Nephron (organoid): Measurements from ENCODE around the gene DCTN3.

ENCODE experiments used
- H3K27ac Mint-ChIP-seq, 3 experiments: 2 replicates each; pipeline ENCODE4 v1.8.0; 2020; ENCODE audit warnings: mixed read lengths in 3 of 3, mild to moderate bottlenecking in 2 of 3, moderate library complexity in 1 of 3
- H3K27me3 Mint-ChIP-seq: 2 replicates; pipeline ENCODE4 v1.8.0; 2021; ENCODE audit warnings: low read depth, mild to moderate bottlenecking, moderate library complexity, mixed read lengths
- H3K36me3 Mint-ChIP-seq: 2 replicates; pipeline ENCODE4 v1.8.0; 2020; ENCODE audit warnings: low read depth, mixed read lengths
- H3K4me1 Mint-ChIP-seq: 2 replicates; pipeline ENCODE4 v1.8.0; 2020; ENCODE audit warnings: mixed read lengths
- H3K4me3 Mint-ChIP-seq, 3 experiments: 2 replicates each; pipeline ENCODE4 v1.8.0; 2020; ENCODE audit warnings: mild to moderate bottlenecking in 3 of 3, mixed read lengths in 3 of 3, moderate library complexity in 2 of 3
- H3K9me3 Mint-ChIP-seq: 2 replicates; pipeline ENCODE4 v1.8.0; 2020; ENCODE audit warnings: mixed read lengths
- TF ChIP-seq, protein P1 (sequence below), 3 experiments: fragments of 200-600 bp; sonication (generic); IDR thresholded peaks; one replicate each; pipeline ENCODE4 v1.5.0; 2021; ENCODE audit warnings: antibody characterized with exemption in 3 of 3; ENCODE audit not compliant: unreplicated experiment in 3 of 3

Gene DCTN3

DNA sequence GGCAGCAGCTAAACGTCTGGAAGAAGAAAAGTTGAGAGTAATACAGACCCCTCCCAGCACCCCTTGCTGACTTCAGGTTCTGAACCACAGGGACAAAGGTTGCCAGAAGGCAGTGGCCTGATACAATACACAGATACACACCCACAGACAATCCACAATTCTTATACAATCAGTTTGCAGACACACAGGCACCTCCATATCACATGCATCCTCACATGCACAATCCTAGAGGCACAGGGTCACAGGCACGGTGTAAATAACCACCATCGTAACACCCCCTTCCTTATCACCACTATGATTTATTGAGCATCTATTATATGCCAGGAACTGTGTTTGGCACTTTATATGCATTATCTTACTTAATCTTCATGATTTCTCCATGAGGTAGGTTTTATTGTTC lies 39.0 kb downstream of the DCTN3 start:
- H3K27me3 Mint-ChIP-seq, result peaks cover 53% of the 10 kb centered on the region

DNA sequence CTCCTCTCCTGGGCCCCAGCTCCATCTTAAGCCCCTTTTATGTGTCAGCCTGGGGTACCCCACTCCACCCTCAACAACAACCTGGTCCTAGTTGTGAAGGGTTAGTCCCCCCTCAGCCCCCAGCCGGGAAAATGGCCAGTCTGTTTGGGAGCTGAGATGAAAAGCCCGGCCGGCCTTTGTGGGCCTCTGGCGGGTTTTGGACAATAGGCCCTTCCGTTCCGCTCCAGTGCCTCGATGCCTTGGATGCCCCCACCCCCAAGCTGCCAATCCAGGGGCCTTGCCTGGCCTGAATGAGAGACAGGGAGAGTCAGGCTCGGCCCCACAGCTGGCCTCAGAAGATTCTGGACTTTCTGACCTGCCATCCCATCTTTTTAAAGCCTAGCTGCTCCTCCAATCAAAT lies 39.9 kb downstream of the DCTN3 start:
- H3K4me1 Mint-ChIP-seq, result peaks cover 78% of the 10 kb centered on the region
- TF ChIP-seq, protein P1, sequence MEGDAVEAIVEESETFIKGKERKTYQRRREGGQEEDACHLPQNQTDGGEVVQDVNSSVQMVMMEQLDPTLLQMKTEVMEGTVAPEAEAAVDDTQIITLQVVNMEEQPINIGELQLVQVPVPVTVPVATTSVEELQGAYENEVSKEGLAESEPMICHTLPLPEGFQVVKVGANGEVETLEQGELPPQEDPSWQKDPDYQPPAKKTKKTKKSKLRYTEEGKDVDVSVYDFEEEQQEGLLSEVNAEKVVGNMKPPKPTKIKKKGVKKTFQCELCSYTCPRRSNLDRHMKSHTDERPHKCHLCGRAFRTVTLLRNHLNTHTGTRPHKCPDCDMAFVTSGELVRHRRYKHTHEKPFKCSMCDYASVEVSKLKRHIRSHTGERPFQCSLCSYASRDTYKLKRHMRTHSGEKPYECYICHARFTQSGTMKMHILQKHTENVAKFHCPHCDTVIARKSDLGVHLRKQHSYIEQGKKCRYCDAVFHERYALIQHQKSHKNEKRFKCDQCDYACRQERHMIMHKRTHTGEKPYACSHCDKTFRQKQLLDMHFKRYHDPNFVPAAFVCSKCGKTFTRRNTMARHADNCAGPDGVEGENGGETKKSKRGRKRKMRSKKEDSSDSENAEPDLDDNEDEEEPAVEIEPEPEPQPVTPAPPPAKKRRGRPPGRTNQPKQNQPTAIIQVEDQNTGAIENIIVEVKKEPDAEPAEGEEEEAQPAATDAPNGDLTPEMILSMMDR (IDR thresholded peaks at IDR 0.05; ENCODE audit: unreplicated experiment in 3 of 3), result no peak
- H3K4me3 Mint-ChIP-seq, result peak overlapping the region; percentile 17 to 50 (median 47)
- no peaks in the 10 kb centered on the region for H3K36me3 Mint-ChIP-seq
- no peaks in the 10 kb centered on the region for H3K9me3 Mint-ChIP-seq
- H3K27me3 Mint-ChIP-seq, result peaks cover 51% of the 10 kb centered on the region
- peak overlapping the region; percentile 92 to 96 (median 94) for H3K27ac Mint-ChIP-seq

More for the DNA sequence above, 39.0 kb downstream of the DCTN3 start:
- H3K36me3 Mint-ChIP-seq, result no peaks in the 10 kb centered on the region
- TF ChIP-seq, protein P1 (IDR thresholded peaks at IDR 0.05; ENCODE audit: unreplicated experiment in 3 of 3), result no peak
- H3K9me3 Mint-ChIP-seq, result no peaks in the 10 kb centered on the region
- H3K4me3 Mint-ChIP-seq, result peak overlapping the region in 2 of 3 experiments; percentile 17 to 47
- peaks cover 76% of the 10 kb centered on the region for H3K4me1 Mint-ChIP-seq
- H3K27ac Mint-ChIP-seq, result peak overlapping the region; percentile 92 to 96 (median 94)

DNA sequence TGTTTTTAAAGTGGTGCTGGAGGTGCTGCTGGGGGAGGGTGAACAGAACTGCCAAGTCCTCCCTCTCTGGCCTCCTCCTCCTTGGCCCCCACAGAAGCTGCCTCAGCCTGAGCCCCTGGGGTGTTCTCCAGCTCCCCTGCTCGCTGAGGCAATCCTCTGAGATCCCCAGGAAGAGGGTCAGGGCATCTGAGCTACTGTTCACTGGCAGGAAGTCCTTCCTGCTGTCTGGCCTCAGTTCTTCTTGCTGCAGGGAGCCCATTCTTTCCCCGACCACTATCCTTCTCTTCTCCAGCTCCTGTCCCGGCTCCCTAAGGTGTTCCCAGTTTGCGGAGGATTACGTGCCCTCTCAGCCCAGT lies 40.5 kb downstream of the DCTN3 start:
- Mint-ChIP-seq H3K27ac (peak overlapping the region; percentile 92 to 96 (median 94)), H3K4me1 (peaks cover 80% of the 10 kb centered on the region), H3K9me3 (no peaks in the 10 kb centered on the region), H3K4me3 (peak overlapping the region; percentile 50 to 62 (median 60)), H3K27me3 (peaks cover 49% of the 10 kb centered on the region), H3K36me3 (no peaks in the 10 kb centered on the region)
- TF ChIP-seq, protein P1 (IDR thresholded peaks at IDR 0.05; ENCODE audit: unreplicated experiment in 3 of 3), result no peak

DNA sequence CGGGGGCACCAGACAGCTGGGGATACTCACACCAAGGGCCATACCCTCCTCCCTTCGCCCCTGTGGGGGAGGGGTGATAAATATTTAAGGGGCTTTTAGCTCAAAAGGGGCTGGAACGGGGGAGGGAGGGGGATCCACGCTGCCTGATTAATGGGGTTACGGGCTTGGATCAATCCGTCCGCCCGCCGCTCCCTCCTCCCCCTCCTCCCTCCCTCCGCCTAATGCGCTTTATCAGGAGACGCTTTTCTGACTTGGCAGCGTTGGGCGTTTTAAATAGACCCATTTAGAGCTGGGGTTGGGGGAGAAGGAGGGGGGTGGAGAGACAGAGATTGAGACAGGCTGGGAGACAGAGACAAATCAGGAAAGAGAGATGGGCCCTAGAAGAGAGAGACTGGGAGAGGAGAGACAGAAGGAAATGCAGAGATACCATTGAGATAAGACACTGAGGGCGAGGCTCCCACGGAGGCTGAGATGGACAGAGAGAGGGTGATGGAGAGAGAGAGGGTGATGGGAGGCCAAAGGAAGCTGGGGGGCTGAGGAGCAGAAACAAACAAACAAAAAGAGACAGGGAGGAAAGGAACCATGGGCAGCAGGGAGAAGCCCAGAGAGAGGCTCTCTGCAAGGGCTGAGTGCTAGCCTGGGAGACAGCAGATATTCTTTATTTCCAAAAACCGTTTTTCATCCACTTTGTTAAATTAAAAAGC lies 41.0 kb downstream of the DCTN3 start:
- TF ChIP-seq, protein P1 (IDR thresholded peaks at IDR 0.05; ENCODE audit: unreplicated experiment in 3 of 3), result no peak
- peaks cover 81% of the 10 kb centered on the region for H3K4me1 Mint-ChIP-seq
- H3K4me3 Mint-ChIP-seq, result peak overlapping the region; percentile 49 to 84 (median 77)
- peak overlapping the region; percentile 92 to 96 (median 94) for H3K27ac Mint-ChIP-seq
- no peaks in the 10 kb centered on the region for H3K9me3 Mint-ChIP-seq
- H3K36me3 Mint-ChIP-seq, result no peaks in the 10 kb centered on the region
- H3K27me3 Mint-ChIP-seq, result peaks cover 45% of the 10 kb centered on the region

DNA sequence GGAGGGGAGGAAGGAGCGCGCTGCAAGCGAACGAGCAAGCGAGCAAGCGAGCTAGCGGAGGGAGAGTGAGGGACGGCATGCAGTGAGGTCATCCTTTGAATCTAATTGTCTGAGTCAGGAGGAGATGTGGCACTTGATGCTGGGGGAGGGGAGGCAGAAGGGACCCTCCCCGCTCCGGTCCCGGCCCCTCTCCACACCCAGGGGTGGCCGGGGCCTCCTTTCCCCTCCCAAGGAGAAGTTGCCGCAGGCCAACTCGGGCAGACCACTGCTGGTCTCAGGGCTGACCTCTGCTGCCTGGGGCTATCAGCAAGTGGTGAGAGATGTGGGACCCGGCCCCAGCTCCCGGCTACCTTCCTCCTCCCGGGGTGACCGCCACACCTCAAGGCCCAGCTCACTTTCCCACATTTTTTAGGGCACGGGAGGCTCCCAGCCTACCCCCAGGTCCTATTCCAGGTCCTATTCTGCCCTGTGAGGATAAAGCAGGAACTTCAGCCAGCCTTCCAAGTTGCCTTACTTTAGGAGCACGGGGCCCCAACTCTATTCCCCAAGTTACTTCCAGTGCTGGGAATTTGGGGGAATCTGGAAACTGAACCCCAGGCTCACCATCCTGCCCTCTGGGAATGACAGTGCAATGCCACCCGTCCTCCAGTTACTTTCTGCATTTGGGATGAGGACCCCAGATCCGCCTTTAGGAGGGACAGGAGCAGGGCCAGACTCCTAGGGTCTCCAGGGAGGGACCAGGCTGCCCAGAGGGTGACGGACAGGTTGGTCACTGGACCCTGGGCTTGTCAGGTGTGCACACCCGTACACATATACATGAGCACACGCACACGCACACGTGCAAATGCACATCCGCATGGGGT lies 41.8 kb downstream of the DCTN3 start:
- H3K4me3 Mint-ChIP-seq, result peak overlapping the region; percentile 76 to 84 (median 77)
- H3K27me3 Mint-ChIP-seq, result peaks cover 43% of the 10 kb centered on the region
- H3K36me3 Mint-ChIP-seq, result no peaks in the 10 kb centered on the region
- peaks cover 80% of the 10 kb centered on the region for H3K4me1 Mint-ChIP-seq
- peak overlapping the region; percentile 92 to 96 (median 94) for H3K27ac Mint-ChIP-seq
- TF ChIP-seq, protein P1 (IDR thresholded peaks at IDR 0.05; ENCODE audit: unreplicated experiment in 3 of 3), result peak in 1 of 3 experiments; percentile 24
- H3K9me3 Mint-ChIP-seq, result no peaks in the 10 kb centered on the region
